Activated CD8-positive, alpha-beta memory T cell treated with anti-CD3 and anti-CD28 coated beads for 24 hours (primary cell): ENCODE results near the gene AFG1L.
"Not testable (repeated sequence)": the region's sequence is repeated elsewhere in the genome, so short reads cannot be mapped to it uniquely, and the experiment has no call there.

ENCODE experiments used
- DNase-seq: peaks from one replicate; pipeline ENCODE4 v3.0.0-alpha.2; 2020

Gene AFG1L

DNA sequence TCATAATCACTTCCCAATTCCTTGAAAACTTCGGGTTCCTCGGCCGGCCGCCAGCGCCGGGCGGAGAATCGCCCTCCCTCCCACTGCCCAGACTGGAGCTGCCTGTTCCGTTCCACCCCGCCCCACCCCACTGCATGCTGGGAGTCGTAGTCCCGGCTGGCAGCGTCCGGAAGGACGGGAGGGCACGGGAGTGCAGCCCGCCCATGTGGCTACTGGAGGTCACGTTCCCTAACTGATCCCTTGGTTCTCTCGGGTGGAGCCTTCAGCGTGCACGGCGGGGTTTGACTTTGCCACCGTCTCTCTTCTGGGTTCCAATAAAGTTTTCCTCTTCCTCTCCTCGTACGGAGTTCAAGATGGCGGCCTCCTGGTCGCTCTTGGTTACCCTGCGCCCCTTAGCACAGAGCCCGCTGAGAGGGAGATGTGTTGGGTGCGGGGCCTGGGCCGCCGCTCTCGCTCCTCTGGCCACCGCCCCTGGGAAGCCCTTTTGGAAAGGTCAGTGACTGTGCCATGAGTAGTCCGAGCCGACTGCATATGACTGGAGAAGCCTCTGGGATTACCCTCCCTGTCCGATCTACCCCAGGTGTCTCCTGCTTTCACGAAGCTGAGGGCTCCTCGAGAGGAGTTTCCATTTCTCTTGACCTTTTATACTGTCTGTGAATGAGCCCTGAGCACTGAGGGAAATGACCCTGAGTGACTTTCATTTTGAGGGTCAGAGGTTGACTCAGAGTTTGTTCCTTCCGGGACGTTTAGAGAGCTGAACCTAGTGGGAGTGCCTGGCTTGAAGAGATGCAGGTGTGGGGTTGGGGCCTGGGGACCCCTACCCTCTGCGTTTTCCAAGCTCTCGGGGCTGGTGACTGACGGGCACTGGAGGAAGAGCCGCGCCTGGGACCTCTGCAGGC is at the start of gene AFG1L:
TSS of gene AFG1L (plus strand) at position 328 of the 899 bp plus-strand sequence. CDS start at position 354, 26 bp downstream.
- peak; percentile 97 for DNase-seq

DNA sequence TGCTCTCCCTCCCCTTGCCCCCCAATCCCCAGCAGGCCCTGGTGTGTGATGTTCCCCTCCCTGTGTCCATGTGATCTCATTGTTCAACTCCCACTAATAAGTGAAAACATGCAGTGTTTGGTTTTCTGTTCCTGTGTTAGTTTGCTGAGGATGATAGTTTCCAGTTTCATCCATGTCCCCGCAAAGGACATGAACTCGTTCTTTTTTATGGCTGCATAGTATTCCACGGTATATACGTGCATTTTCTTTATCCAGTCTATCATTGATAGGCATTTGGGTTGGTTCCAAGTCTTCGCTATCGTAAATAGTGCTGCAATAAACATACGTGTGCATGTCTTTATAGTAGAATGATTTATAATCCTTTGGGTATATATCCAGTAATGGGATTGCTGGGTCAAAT is 49.8 kb upstream of the AFG1L start:
- DNase-seq, result not testable (repeated sequence)

DNA sequence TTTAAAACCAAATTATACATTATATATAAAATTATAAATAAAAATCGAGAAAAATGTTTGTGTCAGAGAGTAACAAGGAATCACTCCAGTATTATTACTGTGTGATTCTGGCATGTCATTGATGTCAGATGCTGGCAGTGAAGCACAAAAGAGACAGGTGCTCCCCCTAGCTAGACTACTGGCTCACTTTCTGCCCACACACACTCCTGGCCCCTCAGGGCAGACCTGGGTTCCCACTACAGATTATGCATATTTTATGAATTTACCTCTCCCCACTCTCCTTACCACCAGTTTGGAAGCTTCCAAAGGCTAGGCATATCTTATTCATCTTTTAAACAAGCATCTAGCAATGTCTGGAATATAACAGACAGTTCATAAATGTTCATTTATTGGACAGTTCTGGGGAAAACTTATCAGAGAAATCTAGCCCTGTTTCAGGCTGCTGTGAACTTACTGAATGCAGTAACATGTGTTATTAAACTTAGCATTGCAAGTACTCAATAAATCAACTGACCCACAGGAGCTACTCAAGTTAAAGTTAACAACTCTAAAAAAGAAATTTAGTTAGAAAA is 46.8 kb upstream of the AFG1L start:
- no peak for DNase-seq

DNA sequence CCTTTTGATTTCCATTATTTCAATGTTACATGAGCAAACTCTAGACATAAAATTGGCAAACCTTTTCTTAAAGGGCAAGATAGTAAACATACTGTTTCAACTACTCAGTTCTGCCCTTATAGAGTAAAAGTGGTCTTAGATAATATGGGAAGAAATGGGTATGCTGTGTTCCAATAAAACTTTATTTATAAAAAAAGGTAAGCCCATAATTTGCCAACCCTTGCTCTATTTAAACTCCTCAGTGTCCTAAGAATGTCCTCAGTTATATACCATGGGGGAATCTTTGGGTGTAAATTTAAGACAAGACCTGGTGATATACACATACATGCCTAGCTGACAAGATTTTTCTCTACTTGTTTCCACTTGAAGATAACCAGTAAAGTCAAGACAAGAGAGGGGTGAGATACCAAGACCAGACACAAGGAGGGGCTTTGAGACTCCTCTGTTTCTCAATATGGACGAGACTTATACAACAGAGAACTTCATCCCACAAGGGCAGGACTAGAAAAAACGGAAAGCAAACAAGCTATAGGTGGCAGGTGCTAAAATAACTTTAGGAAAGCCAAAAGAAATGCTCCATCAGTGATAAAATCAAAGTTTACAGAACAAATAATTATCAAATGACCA is 44.5 kb upstream of the AFG1L start:
- no peak for DNase-seq

DNA sequence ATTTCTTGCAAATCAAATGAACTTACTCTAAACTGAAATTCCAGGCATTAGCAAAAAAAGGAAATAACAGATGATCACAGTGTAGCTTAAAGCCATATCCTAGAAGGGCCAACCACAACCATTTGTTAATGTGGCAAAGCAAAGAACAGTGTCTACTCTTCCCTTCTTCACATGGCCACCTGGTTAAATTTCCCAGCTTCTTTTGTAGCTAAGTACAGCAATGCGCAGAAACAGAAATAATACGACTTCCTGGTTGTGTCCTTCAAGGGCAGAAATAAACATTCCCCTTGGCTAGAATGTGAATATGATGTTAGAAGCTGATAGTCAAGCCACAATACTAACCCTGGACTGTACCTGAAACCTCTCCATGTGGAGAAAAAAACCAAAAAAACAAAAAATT is 43.6 kb upstream of the AFG1L start:
- DNase-seq, result no peak

DNA sequence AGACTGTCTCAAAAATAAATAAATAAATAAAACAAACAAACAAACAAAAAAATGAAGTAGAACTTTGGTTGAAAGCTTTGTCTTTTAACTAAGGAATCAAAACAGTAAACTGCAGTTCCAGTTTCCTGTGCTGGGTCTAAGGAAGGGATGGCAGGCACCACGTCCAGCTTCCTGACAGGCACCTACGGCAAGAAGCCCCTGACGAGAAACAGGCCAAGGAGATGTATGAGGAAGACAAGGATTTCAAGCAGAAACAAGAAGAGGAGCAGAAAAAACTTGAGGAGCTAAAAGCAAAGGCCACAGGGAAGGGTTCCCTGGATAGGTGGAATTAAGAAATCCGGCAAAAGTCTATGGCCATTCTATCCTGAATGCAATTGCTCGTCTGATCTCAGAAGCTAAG is 42.8 kb upstream of the AFG1L start:
- DNase-seq, result no peak

DNA sequence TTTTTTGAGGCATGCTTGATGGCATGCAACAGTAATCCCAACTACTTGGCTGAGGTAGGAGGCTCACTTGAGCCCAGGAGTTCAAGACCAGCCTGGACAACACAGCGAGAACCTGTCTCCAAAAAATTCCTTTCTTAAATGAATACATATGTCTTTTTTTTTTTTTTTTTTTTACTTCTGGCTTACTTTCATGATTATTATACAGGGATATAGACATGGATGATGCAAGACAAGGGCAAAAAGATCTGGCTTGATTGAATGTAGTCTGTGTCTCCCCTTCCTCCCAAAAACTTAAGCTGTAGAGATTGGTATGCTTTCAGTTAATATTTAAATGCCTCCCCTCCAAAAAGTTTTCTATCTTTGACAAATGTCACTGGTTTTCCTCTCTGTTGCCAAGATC is 41.6 kb upstream of the AFG1L start:
- no peak for DNase-seq

DNA sequence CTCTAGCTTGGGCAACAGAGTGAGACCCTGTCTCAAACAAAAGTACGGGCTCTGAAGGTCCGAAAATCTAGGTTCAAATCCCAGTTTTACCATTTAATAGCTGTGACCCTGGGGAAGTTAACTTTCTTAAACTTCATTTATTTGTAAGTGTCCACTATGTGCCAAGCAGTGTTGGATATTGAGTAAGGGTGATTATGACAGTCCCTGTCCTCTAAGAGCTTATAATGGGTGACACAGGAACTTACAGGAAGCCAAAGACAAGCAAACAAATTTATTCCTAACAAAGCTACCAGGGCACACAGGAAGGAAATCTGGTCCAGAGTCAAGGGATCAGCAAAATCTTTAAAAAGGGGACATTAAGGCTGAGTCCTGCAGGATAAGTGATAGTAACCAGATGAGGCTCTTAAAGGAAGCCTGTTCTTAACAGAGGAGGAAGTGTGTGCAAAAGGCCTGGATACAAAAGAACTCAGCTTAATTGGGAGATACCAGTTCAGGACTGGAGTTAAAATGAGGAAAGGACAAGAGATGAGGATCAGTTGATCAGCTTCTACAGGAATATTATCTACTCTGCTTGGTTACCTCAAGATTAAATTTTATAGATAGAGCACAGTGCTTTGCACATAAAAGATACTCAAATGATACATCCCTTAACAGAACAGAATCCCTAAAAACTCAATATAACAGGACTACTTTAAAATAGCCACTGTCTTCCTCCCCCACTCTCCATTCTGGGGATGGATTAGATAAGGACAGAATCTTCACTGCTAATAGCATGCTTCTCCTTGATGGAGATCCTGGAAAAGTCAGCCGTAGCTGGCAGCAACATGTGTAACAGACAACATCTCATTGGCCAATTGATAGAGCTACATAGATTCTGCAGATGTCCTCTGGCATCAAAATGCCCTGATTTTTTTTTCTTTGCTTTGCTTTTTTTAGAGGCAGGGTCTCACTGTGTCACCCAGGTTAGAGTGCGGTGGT is 40.1 kb upstream of the AFG1L start:
- DNase-seq, result no peak

DNA sequence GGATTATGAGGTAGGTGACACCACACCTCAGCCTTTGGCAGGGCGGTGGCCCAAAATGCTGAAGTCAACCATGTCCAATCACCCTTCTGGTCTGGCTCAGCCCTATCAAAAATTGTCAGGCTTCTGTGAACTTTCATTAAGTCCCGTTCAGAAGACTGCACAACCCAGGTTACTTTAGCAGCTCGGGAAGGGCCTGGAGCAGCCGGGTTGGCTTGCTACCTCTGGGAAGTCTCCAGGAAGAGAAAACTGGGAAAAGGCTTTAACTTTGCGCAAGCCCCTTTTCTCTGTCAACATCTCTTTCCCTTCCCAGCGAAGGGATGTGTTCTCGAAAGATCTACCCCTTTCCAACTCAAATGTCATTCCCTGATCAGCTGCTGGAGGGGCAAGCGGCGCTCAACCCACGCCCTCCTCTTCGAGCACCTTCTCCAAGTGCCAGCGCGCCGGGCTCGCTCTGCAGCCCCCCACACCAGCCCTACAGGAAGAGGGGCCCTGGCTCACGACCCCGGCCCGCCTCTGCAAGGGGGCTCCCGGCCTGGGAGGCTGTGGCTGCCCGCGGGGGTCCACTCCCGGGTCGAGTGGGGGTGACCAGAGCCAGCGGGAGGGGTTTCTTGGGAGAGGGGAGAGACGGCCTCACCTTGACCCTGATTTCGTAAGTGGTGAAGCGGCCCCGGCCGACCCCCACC is 34.6 kb upstream of the AFG1L start:
- DNase-seq, result peak; percentile 60

DNA sequence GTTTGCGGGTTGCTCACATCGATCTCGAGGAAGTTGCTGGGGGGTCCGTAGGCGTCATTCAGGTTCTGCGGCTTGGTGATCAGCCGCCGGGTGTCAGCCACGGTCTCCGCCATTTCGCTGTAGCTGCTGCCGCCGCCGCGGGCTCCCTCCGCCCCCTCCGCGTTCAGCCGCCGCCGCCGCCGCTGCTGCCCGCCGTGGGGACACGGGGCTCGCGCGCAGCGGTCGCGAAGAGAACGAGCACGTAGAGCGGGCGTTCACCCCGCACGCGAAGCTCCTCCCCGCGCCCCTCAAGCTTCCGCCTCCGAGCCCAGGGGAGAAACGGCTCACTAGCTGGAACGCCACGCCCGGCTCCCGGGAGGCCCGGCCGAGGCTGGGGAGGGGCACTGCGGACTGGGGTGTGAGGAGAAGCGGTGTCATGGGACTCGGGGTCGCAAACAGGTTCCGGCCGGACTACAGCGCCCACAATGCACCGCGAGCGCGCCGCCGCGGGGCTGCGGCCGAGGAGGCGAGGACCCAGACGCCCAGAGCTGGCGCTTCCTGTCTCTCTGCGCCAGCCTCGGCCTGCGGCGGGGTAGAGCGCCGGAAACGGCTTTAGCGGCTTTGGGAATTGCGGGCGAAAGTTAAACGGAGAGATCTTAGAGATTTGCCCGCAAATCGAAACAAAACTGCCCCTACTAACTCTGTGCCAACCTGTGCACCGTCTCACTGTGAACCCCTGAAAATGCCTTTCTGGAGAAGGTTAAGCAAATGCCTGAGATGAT is 33.9 kb upstream of the AFG1L start, which contains the start of gene SNX3:
TSS of gene SNX3 (minus strand) at position 232 of the 761 bp plus-strand sequence. CDS start at position 113, 119 bp downstream.
- peak; percentile 96 for DNase-seq

DNA sequence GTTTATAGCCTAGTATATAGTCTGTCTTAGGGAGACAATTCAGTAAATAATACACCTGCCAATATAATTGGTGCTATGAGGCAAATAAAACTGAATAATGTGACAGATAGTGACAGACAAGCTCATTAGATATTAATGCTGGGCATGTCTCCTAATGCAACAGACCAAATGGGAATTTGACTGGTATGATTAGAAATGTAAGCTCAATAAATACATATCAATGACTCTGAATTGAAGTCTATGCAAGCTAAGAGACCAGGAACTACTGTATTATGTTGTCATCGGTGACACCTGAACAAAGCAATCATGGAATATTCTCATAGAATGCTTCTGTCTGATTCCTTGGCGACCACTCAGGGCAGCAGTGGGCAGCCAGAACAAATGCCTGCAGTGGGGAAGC is 31.5 kb upstream of the AFG1L start:
- no peak for DNase-seq

DNA sequence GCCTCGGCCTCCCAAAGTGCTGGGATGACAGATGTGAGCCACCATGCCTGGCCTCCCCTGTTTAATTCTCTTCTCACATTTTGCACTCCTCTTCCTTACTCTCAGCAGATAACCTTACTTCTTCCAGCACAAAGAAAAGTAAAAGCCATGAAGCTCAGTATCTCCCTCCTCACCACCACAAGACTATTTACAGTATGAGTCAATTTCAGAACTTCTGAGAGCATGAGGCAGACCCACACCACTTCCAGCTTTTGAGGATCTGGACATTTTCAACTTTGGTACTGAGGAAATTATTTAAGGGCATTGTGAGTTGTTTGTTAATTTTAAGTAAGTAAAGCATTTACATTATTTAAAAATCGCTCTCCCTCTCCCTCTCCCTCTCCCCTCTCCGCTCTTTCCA is 26.0 kb upstream of the AFG1L start:
- no peak for DNase-seq

DNA sequence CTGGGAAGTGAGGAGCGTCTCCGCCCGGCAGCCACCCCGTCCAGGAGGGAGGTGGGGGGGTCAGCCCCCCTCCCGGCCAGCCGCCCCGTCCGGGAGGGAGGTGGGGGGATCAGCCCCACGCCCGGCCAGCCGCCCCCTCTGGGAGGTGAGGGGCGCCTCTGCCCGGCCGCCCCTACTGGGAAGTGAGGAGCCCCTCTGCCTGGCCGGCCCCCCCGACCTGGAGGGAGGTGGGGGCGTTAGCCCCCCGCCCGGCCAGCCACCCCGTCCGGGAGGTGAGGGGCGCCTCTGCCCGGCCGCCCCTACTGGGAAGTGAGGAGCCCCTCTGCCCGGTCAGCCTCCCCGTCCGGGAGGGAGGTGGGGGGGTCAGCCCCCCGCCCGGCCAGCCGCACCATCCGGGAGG is 24.9 kb upstream of the AFG1L start:
- DNase-seq, result not testable (repeated sequence)

DNA sequence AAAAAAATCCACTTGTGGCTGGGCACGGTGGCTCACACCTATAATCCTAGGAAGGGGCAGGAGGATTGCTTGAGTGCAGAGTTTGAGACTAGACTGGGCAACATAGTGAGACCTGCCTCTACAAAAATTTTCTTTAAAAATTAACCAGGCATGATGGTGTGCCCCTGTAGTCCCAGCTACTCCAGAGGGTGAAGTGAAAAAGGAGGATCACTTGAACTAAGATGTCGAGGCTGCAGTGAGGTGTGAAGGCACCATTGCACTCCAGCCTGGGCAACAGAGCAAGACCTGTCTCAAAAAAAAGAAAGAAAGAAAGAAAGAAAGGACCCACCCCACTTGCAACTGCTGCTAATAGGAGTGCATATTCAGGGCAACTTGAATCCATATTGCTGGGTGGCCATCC is 20.3 kb upstream of the AFG1L start:
- DNase-seq, result no peak

DNA sequence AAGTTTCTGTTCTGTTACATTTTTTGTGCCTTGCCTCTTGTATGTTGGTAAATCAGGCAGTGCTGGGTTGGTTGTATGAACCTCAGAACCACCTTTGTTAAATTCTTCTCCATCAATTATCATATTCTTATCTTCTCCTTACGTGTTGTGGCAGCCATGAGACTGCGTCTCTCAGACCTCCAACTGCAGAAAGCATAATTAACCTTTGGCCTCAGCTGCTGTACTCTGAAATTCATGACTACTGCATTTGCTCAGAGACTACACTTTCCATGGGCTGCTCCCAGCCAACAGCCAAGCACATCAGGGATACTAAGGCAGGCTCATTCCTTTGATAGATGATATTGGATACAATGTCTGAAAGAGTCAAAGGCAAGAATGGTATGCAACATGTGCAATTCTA is 18.9 kb upstream of the AFG1L start:
- DNase-seq, result no peak

DNA sequence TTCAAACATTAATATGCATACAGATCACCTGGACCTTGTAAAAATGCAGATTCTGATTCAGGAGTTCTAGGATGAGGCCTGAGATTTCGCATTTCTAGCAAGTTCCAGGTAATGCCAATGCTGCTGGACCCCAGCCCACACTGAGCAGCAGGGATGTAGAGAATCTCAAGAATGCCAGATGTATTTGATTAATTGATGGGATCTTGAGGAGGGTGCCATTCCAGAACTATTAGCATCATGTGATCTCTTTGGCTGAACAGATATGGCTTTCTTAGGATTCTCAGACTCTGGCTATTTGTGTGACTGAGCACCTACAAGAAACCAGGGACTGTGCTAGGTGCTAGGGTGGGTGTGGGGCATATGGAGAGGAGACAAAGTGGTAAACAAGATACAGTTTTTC is 17.6 kb upstream of the AFG1L start:
- no peak for DNase-seq

DNA sequence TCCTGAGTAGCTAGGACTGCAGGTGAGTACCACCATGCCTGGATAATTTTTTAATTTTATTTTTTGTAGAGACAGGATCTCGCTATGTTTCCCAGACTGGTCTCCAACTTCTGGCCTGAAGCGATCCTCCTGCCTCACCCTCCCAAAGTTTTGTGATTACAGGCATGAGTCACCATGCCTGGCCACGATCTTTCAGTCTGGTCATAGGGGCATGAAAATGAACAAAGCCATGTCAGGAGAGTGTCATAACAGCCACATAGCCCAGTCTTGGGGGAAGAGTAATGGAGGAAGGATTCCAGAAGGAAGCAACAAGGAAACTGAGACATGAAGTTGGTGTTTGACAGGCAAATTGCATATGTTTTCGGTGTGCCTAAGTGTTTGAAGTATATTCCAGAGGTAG is 17.0 kb upstream of the AFG1L start:
- DNase-seq, result no peak

DNA sequence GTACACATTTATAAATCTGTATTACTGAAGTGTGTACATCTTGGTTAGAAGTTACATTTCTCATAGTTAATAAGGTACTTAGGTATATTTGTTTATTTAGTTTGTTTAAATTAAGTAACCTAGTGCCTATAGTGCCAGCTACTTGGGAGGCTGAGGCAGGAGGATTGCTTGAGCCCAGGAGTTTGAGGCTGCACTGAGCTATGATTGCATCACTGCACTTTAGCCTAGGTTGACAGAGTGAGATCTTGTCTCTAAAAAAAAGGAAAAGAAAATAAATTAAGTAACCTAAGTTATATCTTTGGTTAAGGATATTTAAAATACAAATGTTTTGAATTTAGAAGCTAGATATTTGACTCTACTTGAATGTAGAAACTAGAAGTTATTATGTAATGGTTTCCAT is 9.5 kb upstream of the AFG1L start:
- DNase-seq, result no peak

DNA sequence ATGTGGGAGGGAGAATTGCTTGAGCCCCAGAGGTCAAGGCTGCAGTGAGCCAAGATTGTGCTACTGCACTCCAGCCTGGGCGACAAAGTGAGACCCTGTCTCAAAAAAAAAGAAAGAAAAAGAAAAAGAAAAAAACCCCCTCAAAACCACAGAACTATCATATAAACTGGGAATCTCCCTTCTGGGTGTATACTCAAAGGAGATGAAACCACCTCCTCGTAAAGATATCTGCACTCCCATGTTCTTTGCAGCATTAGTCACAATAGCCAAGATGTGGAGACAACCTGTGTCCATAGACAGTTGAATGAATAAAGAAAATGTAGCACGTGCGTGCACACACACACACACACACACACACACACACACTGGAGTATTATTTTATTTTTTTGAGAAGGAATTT is 8.5 kb upstream of the AFG1L start:
- peak; percentile 17 for DNase-seq

DNA sequence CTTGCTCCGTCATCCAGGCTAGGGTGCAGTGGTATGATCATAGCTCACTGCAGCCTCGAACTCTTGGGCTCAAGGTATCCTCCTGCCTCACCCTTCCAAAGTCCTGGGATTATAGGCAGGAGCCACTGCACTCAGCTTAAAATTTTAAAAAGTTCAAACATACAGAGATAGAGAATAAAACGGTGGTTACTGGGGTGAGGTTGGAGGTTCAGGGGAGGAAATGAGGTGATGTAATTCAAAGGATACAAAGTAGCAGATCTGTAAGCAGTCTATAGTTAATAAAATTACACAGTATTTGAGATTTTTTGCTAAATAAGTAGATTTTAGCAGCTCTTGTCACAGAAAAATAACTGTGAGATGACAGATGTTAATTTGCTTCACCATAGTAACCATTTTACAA is 7.5 kb upstream of the AFG1L start:
- DNase-seq, result peak; percentile 17

DNA sequence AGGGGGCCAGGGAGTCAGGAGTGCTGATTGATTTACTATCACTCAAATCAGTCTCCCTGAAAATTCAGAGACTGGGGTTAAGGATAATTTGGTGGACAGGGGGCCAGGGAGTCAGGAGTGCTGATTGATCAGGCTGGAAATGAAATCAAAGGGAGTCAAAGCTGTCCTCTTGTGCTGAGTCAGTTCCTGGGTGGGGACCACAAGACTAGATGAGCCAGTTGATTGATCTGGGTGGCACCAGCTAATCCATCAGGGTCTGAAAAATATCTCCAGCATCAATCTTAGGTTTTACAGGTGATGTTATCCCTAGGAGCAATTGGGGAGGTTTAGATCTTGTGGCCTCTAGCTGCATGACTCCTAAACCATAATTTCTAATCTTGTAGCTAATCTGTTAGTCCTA is 6.1 kb upstream of the AFG1L start:
- peak; percentile 17 for DNase-seq
